ENCODE data around the gene RNF121.

GRCh38 chr11:71998649-71999310 is 69.9 kb downstream of the RNF121 start, which contains the start of gene IL18BP:
- no peak for TF ChIP-seq CTCF (IDR thresholded peaks at IDR 0.05)
- TF ChIP-seq POLR2A (IDR thresholded peaks at IDR 0.05), result no peak
